Breast epithelium (tissue), 3 donors: ENCODE measurements around the gene ZMYND8.

ENCODE experiments used
- CTCF ChIP-seq, 3 donors: fragments of 450-650 bp; IDR thresholded peaks; one replicate each; pipeline ENCODE4 v1.5.1; 2016 to 2017; ENCODE audit warnings: antibody characterized with exemption in 3 of 3, mild to moderate bottlenecking in 3 of 3, moderate library complexity in 3 of 3
- POLR2A ChIP-seq: fragments of 450-650 bp; IDR thresholded peaks from one replicate; pipeline ENCODE4 v1.6.1; 2016; ENCODE audit warnings: antibody characterized with exemption, mild to moderate bottlenecking, moderate library complexity
- POLR2AphosphoS5 ChIP-seq, 3 donors: sonication (generic); formaldehyde crosslinking; IDR thresholded peaks; one replicate each; pipeline ENCODE4 v1.6.1; 2017; ENCODE audit warnings: antibody characterized with exemption in 3 of 3

GRCh38 chr20:47310729-47311128, 45.8 kb downstream of the ZMYND8 start:
- TF ChIP-seq CTCF (IDR thresholded peaks at IDR 0.05) (no peak), POLR2A (no peak), POLR2AphosphoS5 (IDR thresholded peaks at IDR 0.05) (no peak)
